Astrocyte of the hippocampus (primary cell): ENCODE measurements around the gene BICD1.
A peak's percentile ranks its signal among the peaks of the same experiment; 100 is the strongest.

Source experiments
- DNase-seq: peaks from one replicate; pipeline ENCODE4 v3.0.0; 2011; ENCODE audit warnings: low read depth, low spot score

Gene BICD1

DNA sequence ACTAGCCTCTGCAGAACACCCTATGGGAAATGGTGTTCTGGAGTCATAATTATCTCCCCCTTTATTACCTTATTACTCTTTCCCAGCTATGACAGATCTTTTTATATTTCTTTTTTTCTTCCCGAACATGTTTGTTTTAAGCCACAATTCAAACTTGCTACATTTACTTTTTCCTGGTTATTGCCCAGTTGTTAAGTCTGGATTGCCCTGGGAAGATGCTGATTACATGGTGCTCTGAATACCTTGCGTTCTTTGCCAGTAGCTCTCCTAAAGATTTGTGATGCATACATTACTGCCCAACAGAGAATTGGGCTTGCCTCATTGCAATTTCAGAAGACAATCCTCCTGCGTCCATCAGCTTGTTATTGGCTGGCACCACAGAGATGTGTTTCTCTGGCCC, 174.5 kb downstream of the BICD1 start:
- DNase-seq, result no peak

GRCh38 chr12:32284561-32284960, 177.9 kb downstream of the BICD1 start:
- DNase-seq, result peak; percentile 45

DNA sequence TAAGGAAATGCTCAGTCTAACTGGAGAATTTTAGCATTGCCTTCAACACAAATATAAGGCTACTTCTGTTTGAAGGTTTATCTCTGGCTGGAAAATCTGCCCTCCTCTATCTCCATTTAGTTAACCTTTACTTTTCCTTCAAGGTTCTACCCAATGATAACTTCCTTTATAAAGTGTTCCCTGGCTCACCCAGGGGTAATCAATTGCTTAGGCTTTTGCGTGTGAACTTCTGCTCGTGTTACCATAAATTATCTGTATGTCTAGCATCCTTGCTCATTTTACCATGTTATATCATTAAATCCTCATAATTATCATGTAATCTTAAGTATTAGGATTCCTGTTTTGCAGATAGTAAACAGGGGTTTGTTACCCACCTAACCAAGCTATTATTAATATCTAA, 178.4 kb downstream of the BICD1 start:
- DNase-seq, result no peak

DNA sequence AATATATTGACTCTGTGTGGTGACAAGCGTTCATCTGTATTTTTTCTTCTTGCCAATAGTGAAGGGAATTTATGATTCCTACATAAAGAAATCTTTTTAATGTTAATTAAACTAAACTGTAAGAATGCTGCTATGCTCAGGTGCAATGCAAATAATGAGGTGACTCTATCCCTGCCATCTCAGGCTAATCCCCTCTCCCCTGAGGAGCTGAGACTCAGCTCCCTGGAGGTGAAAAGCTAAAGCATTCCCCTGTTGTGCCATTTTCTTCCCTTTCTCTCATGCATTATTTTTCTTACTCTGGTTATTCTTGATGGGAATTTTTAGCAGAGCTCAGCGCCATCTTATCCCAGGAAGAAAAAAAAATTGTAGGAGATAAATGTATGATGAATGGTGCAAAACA, 178.8 kb downstream of the BICD1 start:
- no peak for DNase-seq

DNA sequence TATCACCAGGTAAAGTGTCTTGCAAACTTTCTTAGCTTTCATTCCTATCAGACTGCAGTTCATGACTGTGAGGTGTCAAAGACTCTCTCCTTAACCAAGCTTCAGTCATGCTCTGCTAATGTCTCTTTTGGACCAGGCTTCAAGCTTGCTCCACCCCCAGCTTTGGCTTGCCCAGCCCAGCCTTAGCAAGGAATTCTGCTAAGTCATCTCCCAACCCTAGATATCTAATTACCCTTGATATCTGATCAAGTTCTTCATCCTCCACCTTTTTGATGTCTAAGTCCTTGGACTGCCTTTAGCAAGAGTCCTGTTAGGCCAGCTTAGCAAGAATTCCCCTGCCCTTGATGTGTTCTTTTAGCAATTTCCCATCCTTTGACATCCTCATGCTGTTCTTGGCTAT, 183.8 kb downstream of the BICD1 start:
- peak; percentile 51 for DNase-seq

- no peak for DNase-seq
These were observed 185.5 kb downstream of the BICD1 start for GRCh38 chr12:32292151-32292550.

DNA sequence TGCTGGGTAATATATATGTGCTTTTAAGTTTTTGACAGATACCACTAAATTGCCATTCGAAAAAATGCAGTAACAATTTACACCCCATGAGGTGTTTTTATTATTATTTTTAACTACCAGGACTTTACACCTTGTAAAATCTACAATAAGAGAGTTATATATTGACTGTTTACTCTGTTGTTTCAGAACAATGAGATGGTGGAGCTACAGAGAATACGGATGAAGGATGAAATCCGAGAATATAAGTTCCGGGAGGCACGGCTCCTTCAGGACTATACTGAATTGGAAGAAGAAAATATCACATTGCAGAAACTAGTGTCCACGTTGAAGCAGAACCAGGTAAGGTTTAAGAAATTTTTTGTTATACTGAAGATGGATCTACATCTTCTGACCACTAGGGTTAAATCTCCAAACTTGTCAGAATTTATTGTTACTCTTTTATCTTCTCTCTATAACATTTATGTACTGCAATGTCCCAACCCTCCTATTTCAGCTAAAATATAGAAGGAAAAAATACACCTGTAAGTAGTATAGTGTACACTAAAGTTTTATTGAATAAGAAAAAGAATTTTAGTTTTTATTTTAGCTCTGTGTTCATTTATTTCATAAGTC, 187.3 kb downstream of the BICD1 start:
- DNase-seq, result no peak

DNA sequence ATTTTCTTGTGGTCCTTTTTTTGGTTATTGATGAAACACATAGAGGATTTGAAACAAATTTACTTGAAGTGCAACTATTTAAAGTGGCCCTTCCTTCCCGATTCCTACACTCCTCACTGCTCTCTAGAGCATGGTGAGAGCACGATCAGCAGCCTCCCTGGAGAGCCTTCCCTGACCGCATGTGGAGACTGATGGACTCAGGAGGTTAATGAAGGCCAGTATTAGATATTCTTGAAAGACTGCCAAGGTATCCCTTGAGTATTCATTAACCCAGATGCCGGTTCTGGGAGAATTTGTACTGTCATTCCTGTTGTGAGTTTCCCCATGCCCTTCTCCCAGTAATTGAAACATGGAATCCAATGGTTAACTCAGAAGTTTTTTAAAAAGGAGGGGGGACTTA, 189.9 kb downstream of the BICD1 start:
- peak; percentile 41 for DNase-seq

DNA sequence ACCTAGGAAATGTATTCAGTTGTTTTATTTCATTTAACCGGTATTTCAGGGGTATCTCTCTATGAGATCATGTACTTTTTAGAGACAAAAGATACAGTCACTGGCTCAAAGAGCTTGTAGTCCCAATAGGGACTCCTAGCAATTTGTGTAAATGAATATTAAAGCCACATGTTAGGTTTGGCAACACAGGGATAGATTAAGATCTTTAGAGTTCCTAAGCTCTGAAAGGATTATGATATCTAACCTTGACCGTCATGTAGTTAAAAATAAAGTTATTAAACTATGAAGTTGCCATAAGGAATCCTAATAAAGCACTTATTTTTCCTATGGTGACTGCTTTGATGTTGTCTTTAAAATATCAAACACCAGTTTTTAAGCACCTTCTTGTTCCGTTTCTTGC, 192.3 kb downstream of the BICD1 start:
- no peak for DNase-seq

GRCh38 chr12:32301216-32301615, 194.6 kb downstream of the BICD1 start:
- DNase-seq, result no peak

DNA sequence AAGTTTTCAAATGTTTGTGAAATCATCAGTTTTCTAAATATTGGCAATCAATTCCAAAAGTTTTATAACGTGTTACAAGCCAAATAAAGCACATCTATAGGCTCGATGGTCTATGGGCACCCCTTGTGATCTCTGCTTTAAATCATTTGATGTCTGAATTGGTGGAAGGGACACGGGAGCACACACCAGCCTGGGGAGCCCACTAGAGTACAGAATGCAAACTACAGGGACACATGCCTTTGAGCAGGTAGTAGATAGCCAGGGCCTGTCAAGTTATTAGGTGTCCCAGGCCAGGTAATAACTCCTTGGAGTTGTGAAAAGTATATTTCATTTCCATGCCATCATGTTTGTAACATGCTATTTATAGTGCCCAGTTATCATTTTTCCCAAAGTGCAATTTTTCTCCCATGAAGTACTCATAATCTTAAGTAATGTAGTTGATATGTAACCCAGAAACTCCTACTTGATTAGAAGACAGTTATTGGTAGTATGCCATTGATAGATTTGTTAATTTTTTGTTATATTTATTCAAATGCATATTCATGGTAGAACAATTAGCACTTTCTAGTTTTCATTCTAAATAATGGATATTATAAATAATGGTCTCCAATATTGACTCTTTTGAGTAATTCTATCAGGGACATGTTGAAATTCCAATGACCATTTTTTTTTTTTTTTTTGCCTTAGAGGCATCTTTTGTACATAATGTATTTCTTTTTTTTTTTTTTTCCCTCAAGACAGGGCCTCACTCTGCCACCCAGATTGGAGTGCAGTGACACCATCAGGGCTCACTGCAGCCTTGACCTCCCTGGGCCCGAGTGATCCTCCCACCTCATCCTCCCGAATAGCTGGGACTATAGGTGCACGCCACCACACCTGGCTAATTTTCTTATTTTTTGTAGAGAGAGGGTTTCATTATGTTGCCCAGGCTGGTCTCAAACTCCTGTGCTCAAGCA, 195.8 kb downstream of the BICD1 start:
- DNase-seq, result peak; percentile 46

DNA sequence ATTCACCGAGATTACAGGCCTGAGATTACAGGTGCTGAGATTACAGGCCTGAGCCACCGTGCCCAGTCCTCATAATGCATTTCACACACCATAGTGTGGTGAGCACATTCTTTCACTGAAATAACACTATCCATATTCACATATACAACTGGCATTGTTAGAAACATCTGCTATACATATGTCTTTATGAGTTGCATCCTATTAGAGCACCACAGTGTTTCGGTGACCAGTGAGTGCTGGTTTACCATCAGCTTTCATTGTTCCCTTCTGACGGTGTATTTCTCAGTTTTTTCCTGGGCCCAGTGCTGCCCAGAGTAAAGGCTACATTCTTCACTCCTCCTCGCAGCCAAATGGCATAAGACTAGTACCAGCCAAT, 196.5 kb downstream of the BICD1 start:
- no peak for DNase-seq

- DNase-seq, result no peak
These were observed 198.5 kb downstream of the BICD1 start for GRCh38 chr12:32305163-32305562.

DNA sequence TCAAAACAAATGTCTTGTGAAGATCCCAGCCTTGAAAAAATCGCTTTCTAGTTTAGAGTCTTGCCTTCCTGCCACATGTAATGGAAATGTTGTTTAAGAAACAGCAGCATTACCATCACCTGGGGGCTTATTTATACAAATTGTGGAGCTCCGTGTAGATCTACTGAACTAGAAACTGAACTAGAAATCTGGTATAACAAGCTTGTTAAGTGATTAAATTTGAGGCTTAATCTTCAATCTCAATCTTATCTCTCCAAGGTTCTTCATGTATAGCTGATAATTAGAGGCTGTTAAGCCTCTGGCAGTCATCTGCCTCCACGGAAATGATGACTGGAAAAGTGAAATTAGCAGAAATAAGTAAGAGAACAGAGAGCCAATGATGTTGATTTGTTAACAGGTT, 200.7 kb downstream of the BICD1 start:
- DNase-seq, result no peak

- DNase-seq, result peak; percentile 13
These were observed 203.4 kb downstream of the BICD1 start for GRCh38 chr12:32309811-32310736.

DNA sequence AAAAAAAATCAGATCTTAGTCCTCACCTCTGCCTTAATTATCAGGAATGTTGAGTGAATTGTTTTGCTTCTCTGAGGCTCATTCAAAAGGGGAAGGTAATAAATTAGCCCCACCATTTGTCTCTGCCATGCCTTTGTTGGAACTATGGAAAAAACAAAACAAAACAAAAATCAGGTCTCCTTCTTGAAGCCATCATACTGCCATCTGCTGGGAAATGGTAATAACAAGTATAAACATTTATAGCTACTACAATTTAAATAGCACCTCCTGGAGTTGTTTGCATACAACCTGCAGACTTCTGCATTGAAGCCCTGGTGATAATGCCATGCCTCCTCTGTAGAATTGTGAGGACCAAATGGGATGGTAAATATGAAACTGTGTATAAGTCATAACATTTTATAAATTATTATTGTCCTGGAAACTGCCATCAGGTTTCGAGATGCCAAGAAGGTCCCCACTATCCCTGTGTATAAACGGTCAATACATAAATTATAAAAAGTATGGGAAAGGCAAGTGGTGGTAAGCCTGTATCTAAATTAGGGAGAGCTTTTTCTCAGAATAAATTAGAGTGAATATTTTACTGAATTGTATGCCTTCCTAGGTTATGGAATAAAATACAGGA, 205.5 kb downstream of the BICD1 start:
- DNase-seq, result peak; percentile 76

- DNase-seq, result no peak
These were observed 215.7 kb downstream of the BICD1 start for GRCh38 chr12:32322354-32322753.

- peak; percentile 53 for DNase-seq
These were observed 224.5 kb downstream of the BICD1 start for GRCh38 chr12:32331133-32331532.

DNA sequence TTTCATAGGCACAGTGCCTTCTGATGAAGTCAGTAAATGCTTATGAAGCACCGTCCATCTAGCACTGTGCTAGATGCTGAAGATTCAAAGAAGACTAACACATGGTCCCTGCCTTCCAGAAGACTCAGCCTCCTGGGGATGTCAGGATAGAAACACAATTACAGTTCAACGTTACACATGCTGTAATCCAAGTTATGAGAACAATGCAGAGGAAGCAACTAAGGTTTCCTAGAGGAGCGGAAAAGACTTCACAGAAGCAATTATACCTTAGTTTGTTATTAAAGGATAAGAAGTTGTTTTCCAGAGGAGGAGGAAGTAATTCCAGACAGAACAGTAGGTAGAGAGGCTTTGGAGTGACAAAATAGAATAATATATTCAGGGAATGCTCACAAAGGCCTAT, 225.8 kb downstream of the BICD1 start:
- DNase-seq, result peak; percentile 20

- no peak for DNase-seq
These were observed 227.7 kb downstream of the BICD1 start for GRCh38 chr12:32334371-32334777.

GRCh38 chr12:32336261-32336660, 229.6 kb downstream of the BICD1 start:
- DNase-seq, result no peak

GRCh38 chr12:32343496-32343895, 236.8 kb downstream of the BICD1 start:
- no peak for DNase-seq
